Sigmoid colon (tissue), 4 donors: ENCODE results near the gene GZMB.
"Not testable (repeated sequence)": the region's sequence is repeated elsewhere in the genome, so short reads cannot be mapped to it uniquely, and the experiment has no call there.

ENCODE experiments used
- CTCF ChIP-seq, 4 experiments: fragments of 450-650 bp in 3 of 4; fragments of 200-600 bp in 1 of 4; IDR thresholded peaks; one replicate each; pipeline ENCODE4 v1.5.1; 2016 to 2019; ENCODE audit warnings: antibody characterized with exemption in 4 of 4, mild to moderate bottlenecking in 3 of 4, moderate library complexity in 2 of 4
- EP300 ChIP-seq, 4 donors: sonication (generic); formaldehyde crosslinking; IDR thresholded peaks; one replicate each; pipeline ENCODE4 v1.6.1; 2017; ENCODE audit warnings: antibody characterized with exemption in 4 of 4
- POLR2A ChIP-seq, 2 donors: fragments of 450-650 bp; IDR thresholded peaks; one replicate each; pipeline ENCODE4 v1.6.1; 2016; ENCODE audit warnings: antibody characterized with exemption in 2 of 2, mild to moderate bottlenecking in 2 of 2, moderate library complexity in 2 of 2
- POLR2AphosphoS5 ChIP-seq, 4 donors: sonication (generic); formaldehyde crosslinking; IDR thresholded peaks; one replicate each; pipeline ENCODE4 v1.6.1; 2017; ENCODE audit warnings: antibody characterized with exemption in 4 of 4

DNA sequence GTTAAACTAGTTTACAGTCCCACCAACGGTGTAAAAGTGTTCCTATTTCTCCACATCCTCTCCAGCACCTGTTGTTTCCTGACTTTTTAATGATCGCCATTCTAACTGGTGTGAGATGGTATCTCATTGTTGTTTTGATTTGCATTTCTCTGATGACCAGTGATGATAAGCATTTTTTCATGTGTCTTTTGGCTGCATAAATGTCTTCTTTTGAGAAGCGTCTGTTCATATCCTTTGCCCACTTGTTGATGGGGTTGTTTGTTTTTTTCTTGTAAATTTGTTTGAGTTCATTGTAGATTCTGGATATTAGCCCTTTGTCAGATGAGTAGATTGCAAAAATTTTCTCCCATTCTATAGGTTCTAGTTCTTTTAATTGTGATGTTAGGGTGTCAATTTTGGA lies 49.6 kb downstream of the GZMB start:
- TF ChIP-seq CTCF, EP300, POLR2A, POLR2AphosphoS5 (IDR thresholded peaks at IDR 0.05): not testable (repeated sequence)
